ENCODE data around the gene KLK8. TPM values are rescaled to one million over a fixed set of nuclear protein-coding genes. Genes with fewer than 3 reads are reported as not detected.

Gene KLK8
- total RNA-seq, 1 donor from 2014 or later, result 3.1 TPM

- no peak for DNase-seq (ENCODE audit: low read depth)
- Histone ChIP-seq H3K36me3 (ENCODE audit: control insufficient read depth, insufficient read depth, low read length) (no peaks in the 10 kb centered on the region), H3K4me3 (ENCODE audit: low read depth, low read length) (no peak overlapping the region), H3K27me3 (ENCODE audit: control insufficient read depth, insufficient read depth, low read length) (peaks cover 15% of the 10 kb centered on the region)
- no peak for TF ChIP-seq CTCF (IDR thresholded peaks at IDR 0.05; ENCODE audit: insufficient read depth, low read length, poor library complexity, severe bottlenecking)
These were observed 22.5 kb upstream of the KLK8 start for GRCh38 chr19:51023946-51024345.

- Histone ChIP-seq H3K36me3 (ENCODE audit: control insufficient read depth, insufficient read depth, low read length) (no peaks in the 10 kb centered on the region), H3K4me3 (ENCODE audit: low read depth, low read length) (no peak overlapping the region), H3K27me3 (ENCODE audit: control insufficient read depth, insufficient read depth, low read length) (peaks cover 26% of the 10 kb centered on the region)
- no peak for TF ChIP-seq CTCF (IDR thresholded peaks at IDR 0.05; ENCODE audit: insufficient read depth, low read length, poor library complexity, severe bottlenecking)
- DNase-seq (ENCODE audit: low read depth), result no peak
These were observed 21.1 kb upstream of the KLK8 start for GRCh38 chr19:51022526-51022925.

- DNase-seq (ENCODE audit: low read depth), result no peak
- no peak overlapping the region for H3K4me3 ChIP-seq (ENCODE audit: low read depth, low read length)
- H3K36me3 ChIP-seq (ENCODE audit: control insufficient read depth, insufficient read depth, low read length), result no peaks in the 10 kb centered on the region
- peak; percentile 61 for TF ChIP-seq CTCF (IDR thresholded peaks at IDR 0.05; ENCODE audit: insufficient read depth, low read length, poor library complexity, severe bottlenecking)
- H3K27me3 ChIP-seq (ENCODE audit: control insufficient read depth, insufficient read depth, low read length), result peaks cover 36% of the 10 kb centered on the region
These were observed 19.7 kb upstream of the KLK8 start for GRCh38 chr19:51020988-51021651.

- peaks cover 36% of the 10 kb centered on the region for H3K27me3 ChIP-seq (ENCODE audit: control insufficient read depth, insufficient read depth, low read length)
- no peak for DNase-seq (ENCODE audit: low read depth)
- no peak for TF ChIP-seq CTCF (IDR thresholded peaks at IDR 0.05; ENCODE audit: insufficient read depth, low read length, poor library complexity, severe bottlenecking)
- peak within 1 kb of the TSS; percentile 5 for H3K4me3 ChIP-seq (ENCODE audit: low read depth, low read length)
- no peaks in the 10 kb centered on the region for H3K36me3 ChIP-seq (ENCODE audit: control insufficient read depth, insufficient read depth, low read length)
These were observed 18.1 kb upstream of the KLK8 start, which contains the start of gene KLK10 for GRCh38 chr19:51019544-51019925. Gene KLK10, minus strand, starts transcription at chr19:51019709. Its CDS starts 579 bp downstream, at chr19:51019130.

- no peak for DNase-seq (ENCODE audit: low read depth)
- H3K27me3 ChIP-seq (ENCODE audit: control insufficient read depth, insufficient read depth, low read length), result peaks cover 36% of the 10 kb centered on the region
- H3K36me3 ChIP-seq (ENCODE audit: control insufficient read depth, insufficient read depth, low read length), result no peaks in the 10 kb centered on the region
- TF ChIP-seq CTCF (IDR thresholded peaks at IDR 0.05; ENCODE audit: insufficient read depth, low read length, poor library complexity, severe bottlenecking), result no peak
- peak overlapping the region; percentile 5 for H3K4me3 ChIP-seq (ENCODE audit: low read depth, low read length)
These were observed 17.5 kb upstream of the KLK8 start for GRCh38 chr19:51018745-51019543.
